H1 (cell line): ENCODE data around the gene SSB. TPM values are rescaled to one million over a fixed set of nuclear protein-coding genes. Genes with fewer than 3 reads are reported as not detected.

Source experiments
- CTCF ChIA-PET: fragments of 300-600 bp; sonication (Branson Sonifier 250); formaldehyde crosslinking; loops from one replicate; lab custom pipeline; 2021; ENCODE audit not compliant: partially characterized antibody; lab: Charles Lee
- POLR2A ChIA-PET: fragments of 300-600 bp; sonication (Branson Sonifier 250); formaldehyde crosslinking; loops from one replicate; lab custom pipeline; 2021; ENCODE audit warnings: inconsistent platforms; ENCODE audit not compliant: partially characterized antibody; lab: Charles Lee
- DNase-seq, 2 experiments: peaks; one replicate each; pipeline versions ENCODE4 v3.0.0 to v3.0.0-alpha.2; 2010 to 2022; ENCODE audit warnings: low spot score in 2 of 2, low read depth in 1 of 2, mixed read lengths in 1 of 2
- FAIRE-seq: peaks from 2 replicates; lab custom pipeline; 2011; peaks lifted over from hg19 to GRCh38; lab: Jason Lieb, UNC
- H2AFZ ChIP-seq: 2 replicates; pipeline ENCODE4 v1.8.1; 2012; ENCODE audit warnings: low read length, inconsistent platforms
- H2AK5ac ChIP-seq: 2 replicates; pipeline ENCODE4 v1.6.1; 2013; ENCODE audit warnings: low read depth, low read length
- H2BK120ac ChIP-seq: replicated peaks from 2 replicates; pipeline ENCODE3; 2013; ENCODE audit warnings: low read depth, low read length, inconsistent platforms
- H2BK12ac ChIP-seq: 2 replicates; pipeline ENCODE4 v1.6.1; 2013; ENCODE audit warnings: low read depth, low read length
- H2BK15ac ChIP-seq: 2 replicates; pipeline ENCODE4 v1.6.1; 2013; ENCODE audit warnings: low read length
- H2BK20ac ChIP-seq: 2 replicates; pipeline ENCODE4 v1.6.1; 2013; ENCODE audit warnings: low read length
- H2BK5ac ChIP-seq: 2 replicates; pipeline ENCODE4 v1.6.1; 2013; ENCODE audit warnings: low read depth, low read length
- H3K14ac ChIP-seq: 2 replicates; pipeline ENCODE4 v1.6.1; 2013; ENCODE audit warnings: inconsistent platforms; ENCODE audit not compliant: insufficient read length
- H3K18ac ChIP-seq: 2 replicates; pipeline ENCODE4 v1.6.1; 2013; ENCODE audit warnings: low read length; ENCODE audit errors: extremely low read depth
- H3K23ac ChIP-seq: 2 replicates; pipeline ENCODE4 v1.6.1; 2013; ENCODE audit warnings: inconsistent platforms; ENCODE audit not compliant: insufficient read length
- H3K23me2 ChIP-seq: 2 replicates; pipeline ENCODE4 v1.6.1; 2013; ENCODE audit warnings: low read depth, low read length
- H3K27ac ChIP-seq: 2 replicates; pipeline ENCODE4 v1.6.1; 2011; ENCODE audit warnings: low read depth, low read length, inconsistent platforms
- H3K27me3 ChIP-seq, 4 experiments: replicated peaks in 1 of 4; 1 replicate in 1 of 4; 2 replicates in 3 of 4; pipeline versions ENCODE4 v1.6.1 to v1.8.1; 2011 to 2013; ENCODE audit warnings: low read length in 3 of 4, mild to moderate bottlenecking in 3 of 4, inconsistent platforms in 2 of 4, mixed read lengths in 2 of 4, moderate library complexity in 1 of 4; ENCODE audit not compliant: control insufficient read depth in 3 of 4, insufficient read depth in 3 of 4; ENCODE audit errors: extremely low read depth in 1 of 4
- H3K36me3 ChIP-seq, 4 experiments: 2 replicates each; pipeline versions ENCODE4 v1.6.1 to v1.8.1; 2011 to 2013; ENCODE audit warnings: mild to moderate bottlenecking in 4 of 4, low read length in 3 of 4, moderate library complexity in 2 of 4, control low read depth in 1 of 4, inconsistent platforms in 1 of 4; ENCODE audit not compliant: insufficient read depth in 4 of 4, control insufficient read depth in 2 of 4
- H3K4ac ChIP-seq: replicated peaks from 2 replicates; pipeline ENCODE3; 2013; ENCODE audit warnings: low read length, low read depth, mixed read lengths, inconsistent platforms; ENCODE audit not compliant: insufficient read length
- H3K4me1 ChIP-seq, 4 experiments: replicated peaks in 1 of 4; 1 replicate in 1 of 4; 2 replicates in 3 of 4; pipeline versions ENCODE4 v1.6.1 to v1.8.1; 2011 to 2013; ENCODE audit warnings: low read length in 3 of 4, inconsistent platforms in 2 of 4, mixed read lengths in 1 of 4; ENCODE audit not compliant: insufficient read depth in 4 of 4, control insufficient read depth in 3 of 4
- H3K4me2 ChIP-seq, 2 experiments: 2 replicates each; pipeline versions ENCODE4 v1.6.1 to v1.8.1; 2011 to 2013; ENCODE audit warnings: low read depth in 2 of 2, low read length in 2 of 2, control low read depth in 1 of 2, inconsistent platforms in 1 of 2, mild to moderate bottlenecking in 1 of 2; ENCODE audit not compliant: insufficient read depth in 1 of 2
- H3K4me3 ChIP-seq, 4 experiments: fragments of 200-600, 300-600 bp in 1 of 4; sonication (generic), shearing (Covaris generic), sonication (Bioruptor Twin) in 1 of 4; 2 replicates each; pipeline versions ENCODE4 v1.5.1 to v1.8.1; 2011 to 2016; ENCODE audit warnings: low read length in 4 of 4, low read depth in 3 of 4, control low read depth in 2 of 4, inconsistent platforms in 2 of 4, mild to moderate bottlenecking in 2 of 4, mixed read lengths in 1 of 4, moderate library complexity in 1 of 4; ENCODE audit not compliant: insufficient read depth in 2 of 4; ENCODE audit errors: extremely low read depth in 1 of 4
- H3K56ac ChIP-seq: replicated peaks from 2 replicates; pipeline ENCODE3; 2013; ENCODE audit warnings: low read depth, mild to moderate bottlenecking, mixed read lengths, low read length, inconsistent platforms; ENCODE audit not compliant: insufficient read length
- H3K79me1 ChIP-seq: 2 replicates; pipeline ENCODE4 v1.6.1; 2013; ENCODE audit warnings: low read depth, low read length, control low read depth
- H3K79me2 ChIP-seq, 2 experiments: 2 replicates each; pipeline versions ENCODE4 v1.6.1 to v1.8.1; 2012 to 2013; ENCODE audit warnings: low read length in 2 of 2, mild to moderate bottlenecking in 2 of 2, inconsistent platforms in 1 of 2; ENCODE audit not compliant: insufficient read depth in 2 of 2, control insufficient read depth in 1 of 2
- H3K9ac ChIP-seq, 4 experiments: replicated peaks in 1 of 4; 1 replicate in 1 of 4; 2 replicates in 3 of 4; pipeline versions ENCODE4 v1.6.1 to v1.8.1; 2011 to 2013; ENCODE audit warnings: low read depth in 3 of 4, low read length in 3 of 4, control low read depth in 2 of 4, mild to moderate bottlenecking in 2 of 4, moderate library complexity in 2 of 4, inconsistent platforms in 1 of 4; ENCODE audit errors: extremely low read depth in 1 of 4
- H3K9me3 ChIP-seq, 2 experiments: 2 replicates each; pipeline versions ENCODE4 v1.6.1 to v1.8.1; 2012 to 2013; ENCODE audit warnings: mild to moderate bottlenecking in 2 of 2, moderate library complexity in 2 of 2, control low read depth in 1 of 2, inconsistent platforms in 1 of 2, low read depth in 1 of 2, low read length in 1 of 2, mixed read lengths in 1 of 2; ENCODE audit not compliant: insufficient read depth in 2 of 2
- H4K20me1 ChIP-seq, 2 experiments: replicated peaks in 1 of 2; 2 replicates each; pipeline versions ENCODE3 to v1.8.1; 2011 to 2013; ENCODE audit warnings: inconsistent platforms in 2 of 2, low read length in 2 of 2, mild to moderate bottlenecking in 1 of 2; ENCODE audit not compliant: insufficient read depth in 2 of 2, control insufficient read depth in 1 of 2
- H4K5ac ChIP-seq: 2 replicates; pipeline ENCODE4 v1.6.1; 2013; ENCODE audit warnings: low read length, low read depth, mixed read lengths, inconsistent platforms; ENCODE audit not compliant: insufficient read length
- H4K8ac ChIP-seq: 2 replicates; pipeline ENCODE4 v1.8.0; 2013; ENCODE audit warnings: mild to moderate bottlenecking, moderate library complexity, low read length, inconsistent platforms; ENCODE audit not compliant: insufficient read depth; ENCODE audit errors: extremely low read depth
- H4K91ac ChIP-seq: replicated peaks from 2 replicates; pipeline ENCODE3; 2013; ENCODE audit warnings: low read length, mixed read lengths, inconsistent platforms; ENCODE audit not compliant: insufficient read length
- CBX8 ChIP-seq: fragments of 300-800, 300-1000 bp; sonication (generic); IDR thresholded peaks from 2 replicates; pipeline ENCODE4 v1.7.1; 2016; ENCODE audit warnings: low read depth, low read length, borderline replicate concordance
- SAP30 ChIP-seq: fragments of 300-600 bp; sonication (generic); IDR thresholded peaks from 2 replicates; pipeline ENCODE4 v1.7.1; 2012; ENCODE audit warnings: low read length, moderate library complexity, mild to moderate bottlenecking, inconsistent platforms; ENCODE audit not compliant: insufficient read depth, insufficient replicate concordance
- SP1 ChIP-seq: IDR thresholded peaks from 2 replicates; pipeline ENCODE4 v1.6.1; 2011; ENCODE audit warnings: low read depth, low read length
- WGBS, 2 experiments: shearing (Covaris generic) in 1 of 2; methylation state at CpG; one replicate each; pipeline versions ENCODE4 v1.1.6 to v1.1.7; 2013 to 2015; ENCODE audit warnings: low lambda C conversion rate in 2 of 2, mixed read lengths in 2 of 2, inconsistent platforms in 1 of 2, low coverage in 1 of 2, missing lambda C conversion rate in 1 of 2; ENCODE audit not compliant: insufficient replicate concordance in 2 of 2, insufficient coverage in 1 of 2, insufficient read length in 1 of 2; ENCODE audit errors: extremely low coverage in 1 of 2, missing lambda C conversion rate in 1 of 2; 5-methylcytosine and 5-hydroxymethylcytosine counted together
- polyA plus RNA-seq, 7 experiments: library from polyadenylated mRNA; depleted of rRNA in 3 of 7; stranded (reverse) in 5 of 7; unstranded in 2 of 7; fragments of >200 nt in 5 of 7; fragments of 200-250 nt in 2 of 7; gene quantifications; 1 replicate in 5 of 7; 2 replicates in 1 of 7; 4 replicates in 1 of 7; pipeline versions ENCODE4 v1.2.1 to v1.2.3, GENCODE V29; 2011 to 2013; ENCODE audit warnings: missing spikeins in 2 of 7, mixed read lengths in 2 of 7
- total RNA-seq: library from RNA; stranded (reverse); fragmentation: NEBNext Ultra II Directional; extraction: Animal tissue kit (Norgen Biotek cat#: 25700); gene quantifications from 2 replicates; pipeline ENCODE4 v1.2.1, GENCODE V29; 2021
- TF ChIP-seq, protein P1 (sequence below): IDR thresholded peaks from 2 replicates; pipeline ENCODE4 v1.6.1; 2011; ENCODE audit warnings: low read length, improper control_type of control experiment

SSB gene
- total and polyA plus RNA-seq, 2 of the 8 experiments (the other 6 are each of a cell fraction or from before 2014, with no cell fraction given), result 60.8 to 270 TPM

DNA sequence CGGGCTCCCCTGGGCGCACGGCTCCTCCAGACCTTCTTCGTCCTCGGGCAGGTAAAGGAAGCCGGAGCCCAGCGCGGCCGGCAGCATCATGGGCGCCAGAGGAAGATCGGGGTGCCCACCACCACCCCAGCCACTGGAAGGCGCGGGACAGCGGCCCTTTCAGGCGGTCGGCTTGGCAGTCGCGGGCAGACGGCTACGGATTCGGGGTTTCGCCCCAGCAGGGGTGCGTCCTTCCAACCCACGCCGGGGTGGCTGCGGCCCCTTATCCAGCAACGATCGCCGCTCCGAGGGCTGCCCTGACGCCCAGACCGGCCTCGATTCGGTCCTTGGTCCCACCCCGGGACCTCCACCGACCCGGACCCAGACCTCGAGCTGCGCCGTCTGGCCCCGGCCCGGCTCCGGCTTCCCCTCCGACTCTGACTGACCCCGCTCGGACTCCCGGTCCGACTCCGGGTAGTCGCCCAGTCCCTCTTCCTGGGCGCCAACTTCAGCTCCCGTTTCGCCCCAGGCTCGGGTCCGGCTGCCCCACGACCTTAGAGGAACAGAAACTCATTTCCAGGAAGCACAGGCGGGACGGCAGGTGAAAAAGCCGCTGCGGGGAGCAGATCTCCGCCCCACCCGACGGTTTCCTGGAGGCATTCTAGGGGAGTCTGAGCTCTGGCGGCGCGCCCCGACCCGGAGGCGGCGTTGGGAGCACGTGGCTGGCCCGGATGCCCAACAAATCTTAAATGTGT is 30.2 kb upstream of the SSB start:
- no peak overlapping the region for H2AK5ac ChIP-seq
- H2BK120ac ChIP-seq, result no peak overlapping the region
- H3K18ac ChIP-seq, result no peak overlapping the region
- no peak overlapping the region for H3K56ac ChIP-seq
- 95% methylated on average over 56 of the region's 72 CpGs; no CpG with 5 or more reads in 1 of the 2 experiments for WGBS, 2 experiments
- no peak overlapping the region for H2BK12ac ChIP-seq
- no peaks in the 10 kb centered on the region for H3K79me2 ChIP-seq
- no peak overlapping the region for H4K5ac ChIP-seq
- no peak overlapping the region for H3K23ac ChIP-seq
- no peaks in the 10 kb centered on the region for H3K27me3 ChIP-seq
- no peak overlapping the region for H2BK15ac ChIP-seq
- no peak for FAIRE-seq
- H3K4me2 ChIP-seq, result no peak overlapping the region
- H2BK5ac ChIP-seq, result no peak overlapping the region
- CTCF ChIA-PET, result interaction anchor here (0.6 to 0.9 kb wide), 3 partner anchors 26 to 1188 kb away, joined by 3 read pairs; no protein-coding TSS in a partner anchor
- peaks cover 0 to 4% (median 0%) of the 10 kb centered on the region in 4 experiments; a peak in 1 of 8 replicates for H3K36me3 ChIP-seq
- no peak overlapping the region for H2AFZ ChIP-seq
- no peak for DNase-seq
- H3K4ac ChIP-seq, result no peak overlapping the region
- H3K9ac ChIP-seq, result no peak overlapping the region
- H4K91ac ChIP-seq, result no peak overlapping the region
- no peaks in the 10 kb centered on the region for H3K23me2 ChIP-seq
- H3K14ac ChIP-seq, result no peak overlapping the region
- no peaks in the 10 kb centered on the region for H3K4me1 ChIP-seq
- POLR2A ChIA-PET, result interaction anchor here (1.0 to 1.2 kb wide), 2 partner anchors 34 to 90 kb away, joined by 3 to 4 read pairs; no protein-coding TSS in a partner anchor
- H3K27ac ChIP-seq, result no peak overlapping the region
- no peak overlapping the region for H3K4me3 ChIP-seq
- no peak overlapping the region for H4K8ac ChIP-seq
- no peaks in the 10 kb centered on the region for H4K20me1 ChIP-seq
- H3K9me3 ChIP-seq, result no peaks in the 10 kb centered on the region; a peak in 1 of 4 replicates
- no peaks in the 10 kb centered on the region for H3K79me1 ChIP-seq
- H2BK20ac ChIP-seq, result no peak overlapping the region
- TF ChIP-seq SAP30, result no peak
- TF ChIP-seq CBX8, result no peak
- TF ChIP-seq, protein P1, sequence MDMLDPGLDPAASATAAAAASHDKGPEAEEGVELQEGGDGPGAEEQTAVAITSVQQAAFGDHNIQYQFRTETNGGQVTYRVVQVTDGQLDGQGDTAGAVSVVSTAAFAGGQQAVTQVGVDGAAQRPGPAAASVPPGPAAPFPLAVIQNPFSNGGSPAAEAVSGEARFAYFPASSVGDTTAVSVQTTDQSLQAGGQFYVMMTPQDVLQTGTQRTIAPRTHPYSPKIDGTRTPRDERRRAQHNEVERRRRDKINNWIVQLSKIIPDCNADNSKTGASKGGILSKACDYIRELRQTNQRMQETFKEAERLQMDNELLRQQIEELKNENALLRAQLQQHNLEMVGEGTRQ, result no peak
- no peak for TF ChIP-seq SP1
